Measurements from ENCODE around the gene KIF13A.
A peak's percentile ranks its signal among the peaks of the same experiment; 100 is the strongest.
"Not testable (repeated sequence)": the region's sequence is repeated elsewhere in the genome, so short reads cannot be mapped to it uniquely, and the experiment has no call there.

KIF13A gene

DNA sequence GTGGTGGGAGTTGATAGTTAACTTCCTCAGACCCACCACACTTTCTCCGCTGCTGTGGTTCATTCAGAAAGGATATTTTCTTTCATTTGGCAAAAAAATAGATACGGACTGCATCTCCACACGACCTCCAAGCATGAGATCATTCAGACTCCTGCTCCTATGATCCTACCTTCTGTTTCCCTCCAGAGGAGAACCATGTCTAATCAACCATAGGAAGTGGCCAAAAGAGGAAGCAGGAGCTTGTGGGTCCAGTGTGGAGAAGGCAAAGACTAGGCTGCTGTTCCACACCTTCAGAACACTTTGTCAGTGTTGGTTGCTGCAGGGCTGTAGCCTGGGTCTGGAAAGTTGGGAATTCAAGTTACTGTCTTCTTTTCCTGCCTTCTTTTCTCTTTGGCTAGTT lies 10.6 kb upstream of the KIF13A start:
- DNase-seq = peak; percentile 46 to 72 (median 65)

DNA sequence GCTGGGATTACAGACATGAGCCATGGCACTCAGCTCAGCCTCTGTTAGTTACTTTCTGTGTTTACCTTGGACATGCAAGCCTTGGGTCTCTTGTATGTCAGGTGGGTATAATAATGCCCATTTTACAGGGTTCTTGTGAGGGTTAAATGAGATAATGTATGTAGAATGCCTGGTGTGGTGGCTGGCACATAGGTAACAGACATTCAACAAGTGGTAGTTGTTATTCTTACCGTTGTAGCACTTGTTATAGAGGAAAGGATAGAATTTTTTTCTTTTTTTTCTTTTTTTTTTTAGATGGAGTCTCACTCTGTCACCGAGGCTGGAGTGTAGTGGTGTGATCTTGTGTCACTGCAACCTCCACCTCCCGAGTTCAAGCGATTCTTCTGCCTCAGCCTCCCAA lies 8.0 kb upstream of the KIF13A start:
- DNase-seq = no peak

DNA sequence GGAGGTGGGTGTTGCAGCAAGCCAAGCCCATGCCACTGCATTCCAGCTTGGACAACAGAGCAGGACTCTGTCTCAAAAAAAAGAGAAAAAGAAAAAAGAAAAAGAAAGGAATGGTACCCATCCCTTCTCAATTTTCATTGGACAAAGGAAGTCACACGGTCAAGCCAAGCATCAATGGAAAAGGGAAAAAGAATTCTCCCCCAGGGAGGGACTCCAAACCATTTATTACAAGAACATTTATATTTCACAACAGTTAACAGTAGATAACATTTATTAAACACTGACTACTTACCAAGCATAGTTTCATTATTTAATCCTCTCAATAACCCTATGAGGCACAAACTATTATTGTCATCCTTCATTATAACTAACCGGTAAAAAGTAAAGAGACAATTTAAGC lies 6.6 kb upstream of the KIF13A start:
- no peak for DNase-seq

DNA sequence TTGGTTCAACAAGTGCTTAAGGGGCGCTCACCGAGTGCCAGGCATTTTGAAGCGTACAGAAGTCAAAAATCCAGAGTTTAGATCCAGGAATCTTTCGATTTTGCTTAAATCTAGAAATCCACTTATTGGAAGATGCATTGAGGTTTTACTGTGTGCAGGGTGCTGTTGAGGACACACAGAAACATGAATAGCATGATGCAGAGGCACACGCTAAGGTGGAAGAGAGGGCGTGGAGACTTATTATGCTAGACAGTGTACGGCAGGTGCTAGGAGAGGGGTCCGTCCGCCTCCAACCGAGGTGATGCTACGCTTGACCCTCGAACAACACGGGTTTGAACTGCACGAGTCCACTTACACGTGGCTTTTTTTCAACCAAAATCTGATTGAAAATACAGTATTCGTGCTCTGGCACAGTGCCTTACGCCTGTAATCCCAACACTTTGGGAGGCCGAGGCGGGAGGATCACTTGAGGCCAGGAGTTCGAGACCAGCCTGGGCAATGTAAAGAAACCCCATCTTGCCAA lies 1.0 kb upstream of the KIF13A start:
- DNase-seq = no peak

DNA sequence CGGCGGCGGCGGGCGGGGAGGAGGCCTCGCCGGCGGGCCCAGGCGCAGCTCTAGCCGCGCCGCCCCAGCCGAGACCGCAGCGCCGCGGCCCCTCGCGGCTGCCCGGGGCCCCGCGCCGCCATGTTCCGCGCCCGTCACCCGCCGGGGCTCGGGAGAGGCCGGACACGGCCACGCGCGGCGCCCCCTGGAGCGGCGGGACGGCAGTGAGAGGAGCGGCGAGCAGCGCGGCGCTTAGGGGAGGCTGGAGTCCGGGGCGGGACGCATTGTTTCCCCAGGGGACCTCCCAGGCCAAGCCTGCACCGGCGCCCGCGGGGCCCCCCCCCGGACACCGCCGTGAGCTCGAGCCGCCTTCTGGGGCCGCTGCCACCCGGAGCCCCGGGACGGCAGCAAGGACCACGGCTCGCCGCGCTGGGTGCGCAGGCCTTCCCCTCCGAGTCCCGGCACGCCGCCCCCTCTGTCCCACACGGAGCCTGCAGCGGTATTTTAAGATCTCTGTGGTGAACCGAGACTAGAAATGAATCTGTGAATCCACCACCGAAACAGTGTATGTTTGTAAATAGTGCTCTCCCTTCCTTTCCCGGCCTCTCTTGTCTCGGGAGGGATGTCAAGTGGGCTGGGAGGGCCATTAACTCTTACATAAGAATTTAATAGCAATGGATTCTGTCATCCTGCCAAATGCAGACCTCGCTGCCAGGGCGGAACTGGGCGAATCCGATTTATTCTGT lies 424 bp upstream of the KIF13A start:
- peak; percentile 68 to 87 (median 76) for DNase-seq

DNA sequence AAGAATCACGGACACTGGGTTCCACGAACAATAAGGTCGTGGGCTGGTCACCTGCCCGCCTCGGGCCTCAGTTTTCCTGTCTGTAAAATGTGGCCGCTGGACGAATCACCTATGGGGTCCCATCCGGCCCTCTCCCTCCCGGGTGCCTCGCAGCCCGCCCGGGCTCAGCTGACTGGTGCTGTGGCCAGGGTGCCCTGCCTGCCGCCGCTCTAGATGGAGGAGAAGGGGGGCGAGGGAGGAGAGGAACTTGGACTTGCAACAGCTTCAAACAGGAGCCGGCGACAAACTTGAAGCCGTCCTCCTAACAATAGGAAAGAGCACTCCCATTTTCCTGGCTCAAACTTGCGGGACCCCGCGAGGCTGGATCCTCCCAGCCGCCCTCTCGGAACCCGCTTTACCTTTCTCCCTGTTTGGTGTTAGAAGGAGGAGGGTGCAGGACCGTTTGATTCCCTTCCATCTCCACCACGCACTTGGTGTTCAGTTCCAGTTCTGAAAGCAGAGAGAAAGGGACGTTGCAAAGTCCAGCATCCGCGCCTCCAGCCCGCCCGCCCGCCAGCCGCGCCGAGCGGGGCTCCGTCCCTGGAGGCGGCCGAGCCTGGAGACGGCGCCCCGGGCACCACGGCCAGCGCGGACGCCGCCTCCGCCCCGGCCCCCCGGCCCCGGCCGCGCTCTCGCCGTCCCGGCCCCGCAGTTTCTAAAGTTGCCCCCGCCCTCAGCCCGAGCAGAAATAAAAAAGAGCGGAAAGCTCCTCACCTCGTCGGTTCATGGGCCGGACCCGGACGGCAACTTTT lies 584 bp downstream of the KIF13A start:
- peak; percentile 62 to 82 (median 78) for DNase-seq

DNA sequence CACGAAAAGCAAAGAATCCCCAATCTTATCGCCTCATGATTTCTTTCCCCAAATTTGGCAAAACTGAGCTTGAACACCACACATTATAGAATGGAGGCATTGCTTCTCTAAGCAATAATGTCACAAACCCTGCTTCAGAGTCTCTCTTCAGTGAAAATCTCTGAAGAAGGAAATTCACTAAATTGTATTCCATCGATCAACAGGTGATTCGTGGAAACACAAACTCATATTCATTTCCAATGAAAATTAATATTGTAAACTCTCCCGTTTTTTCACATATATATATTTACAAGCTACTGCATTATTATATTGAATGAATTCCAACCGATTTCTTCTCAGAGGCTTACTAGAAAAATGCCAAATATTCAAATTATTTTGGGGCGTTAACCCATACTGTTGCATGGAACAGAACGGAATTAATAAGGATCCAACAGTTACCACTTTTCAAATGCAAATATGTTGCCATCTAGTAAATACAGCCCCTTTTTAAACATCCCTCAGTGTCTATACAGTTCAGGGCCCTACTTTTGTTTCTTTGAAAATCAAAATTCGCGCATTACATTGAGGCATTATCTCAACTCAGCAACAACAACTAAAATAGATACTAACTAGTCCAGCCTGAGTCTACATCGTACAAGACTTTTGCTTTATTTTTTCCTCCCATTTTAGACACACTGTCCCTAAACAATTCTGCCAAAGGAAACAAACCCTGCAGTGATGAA lies 1.3 kb downstream of the KIF13A start:
- DNase-seq = no peak

DNA sequence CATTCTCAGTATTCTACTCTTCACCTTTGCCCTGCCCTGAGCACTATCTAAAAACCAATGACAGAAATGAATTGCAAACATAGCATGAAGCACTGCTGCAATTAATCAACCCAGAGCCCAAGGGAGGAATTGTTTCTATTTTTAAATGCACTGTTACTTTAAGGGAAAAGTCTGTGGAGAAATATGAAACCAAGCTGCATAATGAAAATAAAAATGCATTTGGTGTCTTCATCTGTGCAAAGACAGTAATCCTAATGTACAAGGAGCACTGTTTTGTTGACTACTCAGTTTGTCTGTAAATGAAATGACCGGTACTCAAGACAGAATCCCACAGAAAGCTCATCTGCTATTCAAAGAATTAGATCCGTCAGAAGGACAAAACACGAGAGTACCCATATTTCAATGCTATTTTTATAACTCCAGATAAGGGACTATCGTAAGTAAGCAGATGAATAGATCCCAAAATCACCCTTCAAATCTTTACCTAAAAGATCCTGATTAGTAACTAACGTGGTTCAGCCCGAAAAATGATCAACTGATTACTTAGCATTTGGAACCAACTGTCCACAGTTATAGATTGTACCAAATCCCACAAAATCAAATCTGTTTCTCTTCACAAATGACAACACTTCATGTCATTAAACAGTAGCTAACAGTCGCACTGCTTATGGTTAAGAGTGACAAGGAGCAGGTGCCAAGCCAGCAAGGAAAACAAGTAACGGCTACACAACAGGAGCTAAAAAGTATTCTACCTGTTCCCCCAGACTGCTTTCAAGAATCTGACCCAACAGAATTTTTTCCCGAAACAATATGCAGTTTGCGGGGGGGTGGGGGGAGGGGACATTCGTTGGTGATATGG lies 2.4 kb downstream of the KIF13A start:
- DNase-seq = no peak

DNA sequence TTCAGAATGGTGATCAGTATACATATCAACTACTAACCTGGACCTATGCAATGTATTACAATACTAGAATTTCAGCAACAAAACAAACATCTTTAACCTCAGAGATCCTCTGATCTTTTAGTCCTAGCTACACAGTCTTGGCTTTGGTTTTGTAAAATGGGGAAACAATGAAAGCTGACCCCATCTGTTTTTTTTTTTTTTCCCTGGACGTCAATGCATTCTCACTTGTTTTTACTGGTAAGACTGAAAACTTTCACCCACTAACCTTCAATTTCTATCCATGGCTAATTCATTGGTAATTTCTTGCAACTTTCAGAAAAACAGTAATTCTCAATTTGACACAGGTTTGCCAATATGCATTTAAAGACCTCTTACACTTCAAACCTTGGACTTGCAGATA lies 3.0 kb downstream of the KIF13A start:
- peak in 2 of 4 experiments; percentile 26 to 34 for DNase-seq

DNA sequence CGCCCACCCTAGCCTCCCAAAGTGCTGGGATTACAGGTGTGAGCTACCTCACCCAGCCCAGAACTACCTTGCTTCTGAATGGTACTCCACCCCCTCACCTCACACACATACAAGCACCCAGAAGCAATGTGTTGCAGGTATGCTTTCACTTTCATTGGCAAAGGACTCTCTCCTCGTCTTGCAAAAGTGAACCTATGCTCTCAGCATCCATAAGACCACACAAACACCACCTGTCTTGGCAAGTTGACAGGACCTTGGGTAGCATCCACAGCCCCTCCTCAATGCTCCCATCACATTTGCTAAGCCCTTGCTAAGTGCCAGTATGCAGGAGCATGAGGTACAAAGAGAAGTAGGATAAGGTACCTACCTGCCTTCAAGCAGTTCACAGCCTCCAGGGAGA lies 3.7 kb downstream of the KIF13A start:
- no peak for DNase-seq

DNA sequence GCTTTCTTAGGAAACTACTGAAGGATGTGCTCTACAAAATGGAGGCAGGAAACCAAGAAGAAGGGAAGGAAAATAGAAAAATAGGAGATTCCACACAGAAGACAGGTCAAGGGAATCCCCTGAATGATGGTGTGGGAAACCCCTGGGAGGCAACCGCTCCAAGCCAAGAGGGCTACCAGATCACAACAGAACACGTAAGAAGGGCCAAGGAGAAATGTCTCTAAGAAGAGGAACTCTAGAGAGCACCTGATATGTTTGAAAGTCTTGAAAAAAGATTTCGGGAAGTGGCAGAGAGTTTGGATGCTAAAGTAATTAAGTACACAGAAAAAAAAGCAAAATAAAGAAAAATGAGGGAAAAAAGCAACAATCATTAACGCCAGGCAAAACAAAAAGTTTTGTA lies 7.1 kb downstream of the KIF13A start:
- peak in 3 of 4 experiments; percentile 11 to 62 (median 27) for DNase-seq

DNA sequence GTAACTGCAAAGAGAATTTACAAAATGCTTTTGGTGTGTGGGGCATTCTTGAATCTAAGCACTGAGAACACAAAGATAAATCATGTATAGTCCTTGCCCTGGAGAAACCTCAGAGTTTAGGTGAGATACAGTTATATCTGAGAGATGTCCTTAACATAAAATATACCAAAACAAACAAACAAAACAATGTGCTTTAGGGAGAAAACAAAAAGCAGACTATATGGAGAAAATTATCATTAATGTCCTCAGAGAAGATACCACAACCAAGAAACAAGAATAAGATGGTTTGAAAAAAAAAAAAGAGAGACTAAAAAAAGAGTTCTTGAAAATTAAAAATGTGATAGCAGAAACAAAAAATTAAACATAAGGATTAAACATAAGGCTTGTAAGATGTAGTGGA lies 8.0 kb downstream of the KIF13A start:
- DNase-seq = no peak

DNA sequence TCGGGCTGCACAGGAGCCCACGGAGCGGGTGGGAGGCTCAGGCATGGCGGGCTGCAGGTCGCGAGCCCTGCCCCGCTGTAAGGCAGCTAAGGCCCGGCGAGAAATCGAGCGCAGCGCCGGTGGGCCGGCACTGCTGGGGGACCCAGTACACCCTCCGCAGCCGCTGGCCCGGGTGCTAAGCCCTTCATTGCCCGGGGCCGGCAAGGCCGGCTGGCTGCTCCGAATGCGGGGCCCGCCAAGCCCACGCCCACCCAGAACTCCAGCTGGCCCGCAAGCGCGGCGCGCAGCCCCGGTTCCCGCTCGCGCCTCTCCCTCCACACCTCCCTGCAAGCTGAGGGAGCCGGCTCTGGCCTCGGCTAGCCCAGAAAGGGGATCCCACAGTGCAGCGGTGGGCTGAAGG lies 11.2 kb downstream of the KIF13A start:
- DNase-seq = not testable (repeated sequence)

DNA sequence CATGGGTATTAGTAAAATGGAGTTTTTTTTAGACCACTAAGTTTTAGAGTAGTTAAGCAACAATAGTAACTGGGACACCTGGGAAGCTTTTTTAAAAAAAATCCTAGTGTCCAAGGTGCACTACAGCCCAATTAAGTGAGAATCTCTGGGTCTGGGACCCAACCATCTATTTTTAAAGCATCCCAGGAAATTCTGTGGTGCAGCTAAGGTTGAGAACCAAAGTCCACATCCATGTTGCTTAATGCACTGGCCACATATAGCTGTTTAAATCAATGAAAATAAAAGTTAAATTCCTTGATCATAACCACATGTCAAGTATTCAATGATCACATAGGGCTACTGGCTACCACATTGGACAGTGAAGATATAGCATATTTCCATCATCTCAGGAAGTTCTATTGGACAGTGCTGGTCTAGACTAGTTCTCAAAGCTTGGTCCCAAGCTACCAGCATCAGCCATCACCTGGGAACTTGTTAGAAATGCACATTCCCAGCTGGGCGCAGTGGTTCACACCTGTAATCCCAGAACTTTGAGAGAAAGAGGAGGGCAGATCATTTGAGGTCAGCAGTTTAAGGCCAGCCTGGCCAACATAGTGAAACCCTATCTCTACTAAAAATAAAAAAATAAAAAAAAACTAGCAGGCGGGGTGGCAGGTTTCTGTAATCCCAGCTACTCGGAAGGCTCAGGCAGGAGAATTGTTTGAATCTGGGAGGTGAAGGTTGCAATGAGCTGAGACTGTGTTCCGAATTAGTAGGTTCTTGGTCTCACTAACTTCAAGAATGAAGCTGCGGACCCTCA lies 12.7 kb downstream of the KIF13A start:
- no peak for DNase-seq

DNA sequence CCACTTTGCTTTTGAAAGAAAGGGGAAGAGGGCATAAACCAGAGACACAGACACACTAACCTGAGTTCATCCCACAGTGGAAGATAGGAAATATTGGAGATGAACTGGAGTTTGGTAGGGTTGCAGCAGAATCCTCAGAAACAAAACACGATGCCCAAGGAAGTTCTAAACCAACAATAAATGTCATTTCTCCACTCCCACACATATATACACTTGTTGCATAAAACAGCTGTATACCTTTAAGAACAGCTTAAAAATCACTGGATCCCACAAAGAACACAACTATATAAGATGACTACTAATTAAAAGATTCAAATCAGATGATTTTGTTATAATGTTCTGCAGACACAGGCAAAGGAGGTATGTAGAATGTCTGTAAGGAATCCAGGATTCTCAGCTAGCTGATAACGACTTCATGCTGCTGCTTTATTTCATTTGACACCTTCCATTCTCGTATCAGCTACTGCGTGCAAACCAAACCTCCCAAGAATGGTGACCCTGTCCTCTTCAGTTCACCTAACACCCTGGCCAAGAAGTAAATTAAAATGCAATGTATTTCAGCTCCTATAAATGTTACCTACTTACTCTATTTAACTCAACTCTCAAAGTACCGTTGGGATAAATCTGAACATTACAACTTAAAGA lies 14.3 kb downstream of the KIF13A start:
- no peak for DNase-seq

DNA sequence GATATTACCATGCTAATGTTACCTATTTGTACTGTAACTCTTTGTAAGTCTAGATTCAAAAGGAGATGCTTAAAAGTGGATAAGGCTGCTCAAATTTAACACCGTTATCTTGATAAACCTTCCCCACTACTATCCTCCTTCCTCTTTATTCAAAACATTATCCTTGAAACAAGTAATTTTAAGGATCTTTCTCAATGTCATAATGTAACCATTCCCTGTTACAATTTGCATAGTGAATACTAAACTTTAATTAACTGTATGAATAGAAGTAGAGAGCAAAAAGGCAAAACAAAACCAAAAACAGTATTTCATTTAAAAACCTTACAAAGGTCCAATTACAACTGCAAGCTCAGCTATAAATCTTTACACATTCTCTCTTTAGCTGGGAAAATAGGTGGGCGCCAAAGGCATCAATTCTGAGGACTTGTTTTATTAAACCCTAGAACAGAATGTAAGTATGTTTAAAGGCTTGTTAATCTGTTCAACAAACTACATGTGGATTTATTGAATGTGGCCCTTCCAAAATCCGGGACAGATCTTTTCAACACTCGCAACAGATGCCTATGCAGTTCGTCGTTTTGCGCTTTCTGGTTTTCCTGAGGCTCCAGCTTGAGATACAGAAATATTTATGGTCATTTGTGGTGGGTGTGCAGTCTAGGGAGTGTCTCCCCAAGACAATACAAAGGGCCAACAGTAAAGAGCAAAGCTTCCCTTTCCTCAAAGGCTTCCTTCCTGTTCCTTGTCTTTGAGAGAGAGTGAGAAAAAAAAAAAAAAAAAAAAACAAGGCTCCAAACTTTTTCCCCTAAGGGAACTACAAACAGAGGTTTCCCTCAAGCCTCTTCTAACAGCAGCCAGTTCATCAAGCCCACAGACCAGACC lies 15.1 kb downstream of the KIF13A start:
- DNase-seq = peak in 3 of 4 experiments; percentile 42 to 63 (median 59)

DNA sequence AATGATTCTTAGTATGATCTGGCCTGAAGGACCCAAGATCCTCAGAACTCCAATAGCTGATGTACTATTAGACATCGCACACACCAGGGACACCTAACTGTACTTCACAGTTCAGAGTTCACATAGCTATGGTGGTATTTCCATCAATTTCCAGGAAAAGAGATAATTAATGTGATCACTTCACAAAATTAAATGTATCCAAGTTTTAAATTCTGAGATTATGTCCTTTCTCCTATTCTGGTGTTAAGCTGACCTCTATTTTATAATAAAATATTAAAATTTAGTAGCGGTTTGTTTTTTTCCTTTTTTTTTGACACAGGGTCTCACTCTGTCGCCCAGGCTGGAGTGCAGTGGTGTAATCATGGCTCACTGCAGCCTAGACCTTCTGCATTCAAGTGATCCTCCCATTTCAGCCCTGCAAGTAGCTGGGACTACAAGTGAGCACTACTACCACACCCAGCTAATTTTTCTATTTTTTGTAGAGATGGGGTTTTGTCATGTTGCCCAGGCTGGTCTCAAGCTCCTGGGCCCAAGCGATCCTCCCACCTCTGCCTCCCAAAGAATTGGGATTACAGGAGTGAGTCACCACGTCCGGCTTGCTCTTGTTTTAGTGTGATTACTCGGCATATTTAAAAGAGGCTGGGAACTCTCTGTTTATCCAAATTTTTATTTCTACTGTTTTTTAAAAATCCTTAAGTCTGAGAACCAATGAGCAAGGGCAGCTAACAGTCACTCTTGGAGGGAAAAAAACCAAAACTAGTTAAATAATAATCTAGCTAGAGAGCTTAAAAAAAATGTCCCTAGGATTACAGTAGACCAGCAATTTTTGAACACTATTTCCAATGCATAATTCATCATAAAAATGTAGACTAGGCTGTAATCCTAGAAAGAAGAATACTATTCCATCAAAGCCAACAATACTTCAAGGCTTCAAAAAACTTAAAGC lies 16.0 kb downstream of the KIF13A start:
- peak in 3 of 4 experiments; percentile 31 to 53 (median 39) for DNase-seq

DNA sequence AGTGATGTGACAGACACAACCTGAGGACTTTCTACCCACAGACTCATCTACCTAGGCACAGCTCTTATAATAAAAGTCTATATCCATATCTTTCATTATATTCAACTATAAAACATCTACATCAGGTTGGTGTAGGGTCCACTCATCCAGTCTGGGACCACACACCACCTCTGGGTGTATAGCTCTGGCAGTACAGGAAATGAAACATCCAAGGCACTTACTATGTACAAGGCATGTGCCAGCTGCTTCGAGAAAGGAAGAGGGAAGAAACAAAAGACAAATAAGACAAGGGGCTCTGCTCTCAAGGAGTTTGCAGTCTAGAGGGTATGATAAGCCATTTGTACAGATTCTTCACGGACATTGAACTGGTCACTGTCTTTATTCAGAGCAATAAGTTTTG lies 18.6 kb downstream of the KIF13A start:
- DNase-seq = no peak
